Measurements from ENCODE around the gene ERCC1.
"Not testable (repeated sequence)": the region's sequence is repeated elsewhere in the genome, so short reads cannot be mapped to it uniquely, and the experiment has no call there.

The ERCC1 gene

DNA sequence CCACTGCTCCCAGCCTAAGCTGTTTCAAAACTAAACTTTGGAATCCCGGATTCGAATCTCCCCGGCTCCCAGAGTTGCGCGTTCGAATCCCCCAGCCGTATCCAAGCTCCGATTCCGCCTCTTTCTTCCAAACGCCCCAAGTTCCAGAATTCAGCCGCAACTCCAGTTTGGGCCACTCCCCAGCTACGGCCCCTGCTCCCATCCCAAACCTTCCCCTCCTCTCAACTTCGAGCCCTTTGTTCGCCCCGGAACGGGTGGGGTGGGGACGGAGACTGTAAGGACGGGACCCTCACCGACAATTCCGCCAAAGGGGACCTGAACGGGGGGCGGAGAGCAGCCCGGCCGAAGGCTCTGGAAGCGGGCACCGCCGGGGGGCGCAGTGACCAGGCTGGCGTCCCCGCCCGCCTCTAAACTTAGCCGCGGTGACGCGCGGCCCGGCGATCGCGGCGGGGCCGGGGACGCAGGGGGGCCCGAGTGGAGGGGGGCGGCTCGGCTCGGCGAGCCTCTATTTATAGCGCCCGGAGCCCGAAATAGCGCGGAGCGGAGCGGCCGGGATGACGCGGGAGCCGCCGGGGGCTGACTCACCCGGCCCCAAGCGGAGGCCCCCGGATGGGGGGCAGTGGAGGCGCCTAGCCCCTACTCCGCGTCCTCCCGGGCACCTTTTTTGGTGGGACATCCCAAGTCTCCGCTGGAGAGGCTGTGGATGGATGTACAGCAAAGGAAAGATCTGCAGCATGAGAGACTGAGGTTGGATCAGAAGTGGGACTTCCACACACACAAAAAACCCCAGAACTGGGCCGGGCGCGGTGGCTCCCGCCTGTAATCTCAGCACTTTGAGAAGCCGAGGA is 4.9 kb upstream of the ERCC1 start:
- no peak for DNase-seq

- DNase-seq: no peak
These were observed 708 bp upstream of the ERCC1 start for GRCh38 chr19:45424191-45425058.

- DNase-seq: no peak
These were observed 606 bp downstream of the ERCC1 start for GRCh38 chr19:45423033-45423588.

- DNase-seq: no peak
These were observed 1.7 kb downstream of the ERCC1 start for GRCh38 chr19:45421947-45422498.

- no peak for DNase-seq
These were observed 2.8 kb downstream of the ERCC1 start for GRCh38 chr19:45420871-45421270.

GRCh38 chr19:45420356-45420755 is 3.4 kb downstream of the ERCC1 start:
- no peak for DNase-seq

DNA sequence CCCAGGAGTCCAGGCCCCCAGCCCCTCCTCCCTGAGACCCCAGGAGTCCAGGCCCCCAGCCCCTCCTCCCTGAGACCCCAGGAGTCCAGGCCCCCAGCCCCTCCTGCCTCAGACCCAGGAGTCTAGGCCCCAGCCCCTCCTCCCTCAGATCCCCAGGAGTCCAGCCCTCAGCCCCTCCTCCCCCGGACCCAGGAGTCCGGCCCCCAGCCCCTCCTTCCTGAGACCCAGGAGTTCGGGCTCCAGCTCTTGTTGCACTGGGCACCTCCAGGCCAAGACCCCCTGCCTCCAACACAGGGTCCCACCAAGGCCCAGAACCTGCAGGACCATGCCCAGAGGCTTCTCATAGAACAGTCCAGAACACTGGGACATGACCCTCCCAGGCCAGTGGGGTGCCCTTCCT is 3.8 kb downstream of the ERCC1 start:
- no peak for DNase-seq

GRCh38 chr19:45419396-45419795 is 4.3 kb downstream of the ERCC1 start:
- no peak for DNase-seq

DNA sequence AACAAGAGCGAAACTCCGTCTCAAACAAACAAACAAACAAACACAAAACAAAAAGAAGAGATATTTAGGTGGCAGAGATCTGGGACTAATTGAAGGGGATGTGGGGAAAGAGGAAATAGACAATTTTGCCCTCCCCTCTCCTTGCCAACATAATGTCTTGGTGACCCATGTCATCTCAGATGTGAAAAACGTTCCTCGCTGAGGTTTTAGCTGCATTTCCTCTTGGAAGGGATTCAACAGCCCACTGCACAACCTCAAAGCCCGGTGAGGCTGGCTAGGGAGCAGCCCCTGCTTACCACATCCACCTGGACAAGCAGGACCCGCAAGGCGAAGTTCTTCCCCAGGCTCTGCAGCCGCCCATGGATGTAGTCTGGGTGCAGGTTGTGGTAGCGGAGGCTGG is 4.9 kb downstream of the ERCC1 start:
- DNase-seq: no peak

DNA sequence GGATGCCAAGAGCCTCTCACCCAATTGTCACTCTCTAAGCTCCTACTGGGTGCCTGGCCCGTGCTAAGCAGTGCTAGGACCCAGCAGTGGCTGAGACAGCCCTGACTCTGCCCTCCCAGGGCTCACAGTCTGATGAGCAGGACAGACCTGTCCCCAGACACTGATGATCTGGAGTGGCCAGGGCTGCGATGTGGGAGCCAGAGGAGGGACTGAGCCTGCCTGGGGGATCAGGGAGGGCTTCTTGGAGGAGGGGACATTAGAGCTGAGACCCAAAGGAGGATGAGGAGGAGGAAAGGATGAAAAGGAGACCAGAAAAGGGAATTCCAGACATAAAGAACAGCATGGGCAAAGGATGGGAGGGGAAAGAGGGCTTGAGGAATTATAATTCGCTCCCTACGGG is 6.6 kb downstream of the ERCC1 start:
- DNase-seq: no peak

- DNase-seq: no peak
These were observed 9.2 kb downstream of the ERCC1 start for GRCh38 chr19:45414468-45414867.

GRCh38 chr19:45413497-45413896 is 10.2 kb downstream of the ERCC1 start:
- no peak for DNase-seq

GRCh38 chr19:45410330-45410729 is 13.4 kb downstream of the ERCC1 start:
- DNase-seq: not testable (repeated sequence)

- no peak for DNase-seq
These were observed 14.2 kb downstream of the ERCC1 start for GRCh38 chr19:45409557-45409920.

- no peak for DNase-seq
These were observed 14.7 kb downstream of the ERCC1 start for GRCh38 chr19:45408830-45409556.

DNA sequence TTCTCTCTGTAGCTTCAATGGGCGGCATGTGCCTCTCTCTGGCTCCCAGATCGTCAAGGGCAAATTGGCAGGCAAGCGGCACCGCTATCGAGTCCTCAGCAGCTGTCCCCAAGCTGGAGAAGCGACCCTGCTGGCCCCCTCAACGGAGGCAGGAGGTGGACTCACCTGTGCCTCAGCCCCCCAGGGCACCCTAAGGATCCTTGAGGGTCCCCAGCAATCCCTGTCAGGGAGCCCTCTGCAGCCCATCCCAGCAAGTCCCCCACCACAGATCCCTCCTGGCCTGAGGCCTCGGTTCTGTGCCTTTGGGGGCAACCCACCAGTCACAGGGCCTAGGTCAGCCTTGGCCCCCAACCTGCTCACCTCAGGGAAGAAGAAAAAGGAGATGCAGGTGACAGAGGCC is 15.6 kb downstream of the ERCC1 start:
- no peak for DNase-seq

GRCh38 chr19:45407585-45407984 is 16.1 kb downstream of the ERCC1 start:
- not testable (repeated sequence) for DNase-seq

- no peak for DNase-seq
These were observed 16.7 kb downstream of the ERCC1 start for GRCh38 chr19:45407091-45407375.

GRCh38 chr19:45406226-45407090 is 17.3 kb downstream of the ERCC1 start, which contains the start of gene POLR1G:
TSS of gene POLR1G (plus strand) at chr19:45406644. CDS start at chr19:45406697, 53 bp downstream.
- peak; percentile 75 for DNase-seq

DNA sequence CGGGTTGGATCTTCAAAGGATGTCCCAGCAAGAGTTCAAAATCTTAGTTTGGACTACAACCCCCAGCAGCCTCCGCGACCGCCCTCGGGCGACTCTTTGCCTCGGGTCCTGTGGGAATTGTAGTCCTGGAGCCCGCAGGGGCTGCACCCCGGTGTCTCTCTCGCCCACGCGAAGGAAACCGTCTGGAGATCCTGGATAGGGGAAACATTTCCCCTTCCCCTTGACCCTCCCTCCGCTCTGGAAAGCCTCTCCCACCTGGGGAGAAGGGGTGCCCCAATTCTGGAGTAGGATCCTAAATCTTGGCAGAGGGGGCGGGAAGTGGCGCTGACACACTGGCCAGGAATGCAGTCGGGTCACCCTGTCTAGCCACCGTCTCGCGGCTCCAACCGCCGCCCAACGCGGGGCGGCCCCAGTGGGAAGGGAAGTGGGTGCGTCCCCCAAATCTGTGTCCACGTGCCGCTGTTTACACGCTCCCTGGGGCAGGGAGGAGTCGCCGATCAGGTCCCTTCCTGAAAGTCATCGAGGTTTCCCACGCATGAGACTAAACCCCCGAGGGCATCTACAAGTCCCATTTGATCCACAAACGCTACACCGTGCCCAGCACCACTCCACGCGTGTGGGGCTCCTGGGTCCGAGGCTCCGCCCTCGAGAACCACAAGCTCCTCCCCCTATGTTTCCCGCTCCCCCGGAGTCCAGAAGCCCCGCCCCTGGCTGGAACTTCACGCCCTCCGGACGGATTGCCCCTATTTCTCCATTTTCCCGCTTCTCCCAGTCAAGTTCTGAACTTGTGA is 18.1 kb downstream of the ERCC1 start:
- DNase-seq: peak; percentile 78

Data from activated gamma-delta T cell treated with Interleukin-2 at 50 U/mL for 16 hours (primary cell).